Subcutaneous adipose tissue (tissue), 4 donors: Measurements from ENCODE around the gene NFIB. TPM values are rescaled to one million over a fixed set of nuclear protein-coding genes. Genes with fewer than 3 reads are reported as not detected.

Source experiments
- total RNA-seq, 4 donors: library from RNA; depleted of rRNA; stranded (reverse); fragments of >200 nt; gene quantifications; one replicate each; pipeline ENCODE4 v1.1.0, GENCODE V29; 2016
- TF ChIP-seq, protein P1 (sequence below): fragments of 450-650 bp; IDR thresholded peaks from one replicate; pipeline ENCODE4 v1.5.1; 2016; ENCODE audit warnings: low read depth, mild to moderate bottlenecking, control low read depth, antibody characterized with exemption, moderate library complexity

The NFIB gene
- total RNA-seq, 4 donors from 2014 or later = 79.2 to 215 (median 126) TPM

DNA sequence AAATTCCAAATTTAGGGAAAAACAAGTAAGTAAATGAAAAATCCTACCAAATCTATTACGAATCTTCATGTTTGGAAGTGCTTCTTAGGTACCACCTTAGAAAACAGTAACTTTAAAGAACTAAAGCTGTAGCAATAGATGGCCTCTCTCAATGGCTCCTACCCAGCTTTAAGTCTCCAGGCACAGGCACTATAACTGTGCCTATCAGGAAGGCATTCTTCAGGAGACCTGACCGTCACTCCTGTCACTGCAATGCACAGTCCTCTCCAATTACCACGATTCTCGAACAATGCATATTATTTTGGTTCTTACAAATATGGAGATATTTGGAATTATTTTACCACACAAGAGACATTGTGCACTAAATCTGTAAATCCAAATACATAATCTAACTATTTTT lies 12.9 kb downstream of the NFIB start:
- TF ChIP-seq, protein P1, sequence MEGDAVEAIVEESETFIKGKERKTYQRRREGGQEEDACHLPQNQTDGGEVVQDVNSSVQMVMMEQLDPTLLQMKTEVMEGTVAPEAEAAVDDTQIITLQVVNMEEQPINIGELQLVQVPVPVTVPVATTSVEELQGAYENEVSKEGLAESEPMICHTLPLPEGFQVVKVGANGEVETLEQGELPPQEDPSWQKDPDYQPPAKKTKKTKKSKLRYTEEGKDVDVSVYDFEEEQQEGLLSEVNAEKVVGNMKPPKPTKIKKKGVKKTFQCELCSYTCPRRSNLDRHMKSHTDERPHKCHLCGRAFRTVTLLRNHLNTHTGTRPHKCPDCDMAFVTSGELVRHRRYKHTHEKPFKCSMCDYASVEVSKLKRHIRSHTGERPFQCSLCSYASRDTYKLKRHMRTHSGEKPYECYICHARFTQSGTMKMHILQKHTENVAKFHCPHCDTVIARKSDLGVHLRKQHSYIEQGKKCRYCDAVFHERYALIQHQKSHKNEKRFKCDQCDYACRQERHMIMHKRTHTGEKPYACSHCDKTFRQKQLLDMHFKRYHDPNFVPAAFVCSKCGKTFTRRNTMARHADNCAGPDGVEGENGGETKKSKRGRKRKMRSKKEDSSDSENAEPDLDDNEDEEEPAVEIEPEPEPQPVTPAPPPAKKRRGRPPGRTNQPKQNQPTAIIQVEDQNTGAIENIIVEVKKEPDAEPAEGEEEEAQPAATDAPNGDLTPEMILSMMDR = no peak

DNA sequence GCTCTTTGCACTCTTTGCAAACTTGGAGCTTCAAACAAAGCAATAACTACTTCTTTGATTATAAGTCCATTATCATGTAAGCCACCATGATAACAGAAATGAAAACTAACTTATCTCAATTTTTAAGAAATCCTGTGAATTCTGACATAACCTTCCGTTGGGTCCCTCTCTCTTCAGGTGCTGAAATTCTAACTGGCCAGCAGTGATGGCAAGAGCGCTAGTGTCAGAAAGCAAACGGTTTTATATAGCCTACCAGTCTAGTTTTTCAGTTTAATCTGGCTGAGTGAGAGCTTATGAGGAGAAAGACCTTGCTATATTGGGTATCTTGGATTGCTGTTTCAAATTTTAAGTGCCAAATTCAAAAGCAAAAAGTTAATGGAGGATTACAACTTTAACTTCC lies 13.4 kb downstream of the NFIB start:
- TF ChIP-seq, protein P1 = no peak

DNA sequence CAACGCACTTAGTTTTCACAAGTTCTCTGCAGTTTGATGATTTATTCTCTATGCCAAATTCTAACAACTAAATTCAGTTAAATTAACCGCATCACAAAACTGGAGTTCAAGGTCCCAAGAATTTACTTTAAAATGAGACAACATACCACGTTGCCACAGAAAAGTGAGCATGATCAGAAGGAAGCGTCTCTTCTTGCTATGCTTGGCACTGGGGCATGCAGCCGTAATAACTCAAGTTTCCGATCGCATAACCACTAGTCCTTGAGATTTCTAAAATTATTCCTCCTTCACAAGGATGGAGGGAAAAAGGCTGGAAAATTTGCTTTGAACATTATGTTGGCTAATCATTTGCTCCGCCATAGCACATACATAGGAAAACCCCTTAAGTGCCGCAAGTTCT lies 13.9 kb downstream of the NFIB start:
- TF ChIP-seq, protein P1 = no peak

DNA sequence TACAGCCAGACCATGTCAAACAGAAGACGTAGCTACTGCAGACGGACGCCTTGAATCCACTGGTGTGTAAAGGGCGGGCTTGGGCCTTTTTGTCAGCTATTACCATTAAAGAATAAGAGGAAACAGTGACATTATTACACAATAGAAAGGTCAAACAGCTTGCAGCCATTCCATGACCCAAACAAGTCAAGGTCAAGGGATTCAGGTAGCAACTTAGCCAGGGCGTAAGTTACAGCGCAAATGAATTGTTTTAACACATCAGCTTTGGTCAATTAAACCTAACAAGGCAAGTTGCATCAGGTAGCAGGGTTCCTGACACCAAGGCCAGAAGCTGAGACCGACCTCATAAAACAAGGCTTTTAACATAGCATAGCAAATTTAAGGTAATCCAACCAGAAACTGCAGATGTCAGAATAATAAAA lies 15.3 kb downstream of the NFIB start:
- TF ChIP-seq, protein P1 = no peak

DNA sequence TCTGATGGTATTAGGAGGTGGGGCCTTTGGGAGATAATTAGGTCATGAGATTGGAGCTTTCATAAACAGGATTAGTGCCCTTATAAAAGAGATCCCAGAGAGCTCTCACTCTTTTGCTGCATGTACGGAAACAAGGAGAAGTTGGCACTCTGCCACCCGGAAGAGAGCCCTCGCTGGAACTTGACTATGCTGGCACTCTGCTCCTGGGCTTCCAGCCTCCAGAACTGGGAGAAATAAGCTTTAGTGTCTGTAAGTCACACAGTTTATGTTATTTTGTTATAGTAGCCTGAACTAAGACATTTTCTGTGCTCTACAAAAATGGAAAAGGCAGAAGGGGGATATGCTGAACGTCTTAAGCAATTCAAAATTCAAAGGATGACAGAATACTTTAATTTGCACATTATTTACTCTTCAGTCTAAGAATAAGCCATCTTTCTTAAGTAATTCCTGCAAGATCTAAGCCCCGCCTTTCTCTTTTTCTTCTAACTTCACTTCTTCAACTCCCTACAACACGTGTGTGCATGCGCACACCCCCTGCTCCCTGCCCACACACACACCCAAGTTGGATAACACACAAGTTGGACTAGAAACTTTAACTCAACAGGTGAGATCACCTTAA lies 17.3 kb downstream of the NFIB start:
- TF ChIP-seq, protein P1 = no peak

DNA sequence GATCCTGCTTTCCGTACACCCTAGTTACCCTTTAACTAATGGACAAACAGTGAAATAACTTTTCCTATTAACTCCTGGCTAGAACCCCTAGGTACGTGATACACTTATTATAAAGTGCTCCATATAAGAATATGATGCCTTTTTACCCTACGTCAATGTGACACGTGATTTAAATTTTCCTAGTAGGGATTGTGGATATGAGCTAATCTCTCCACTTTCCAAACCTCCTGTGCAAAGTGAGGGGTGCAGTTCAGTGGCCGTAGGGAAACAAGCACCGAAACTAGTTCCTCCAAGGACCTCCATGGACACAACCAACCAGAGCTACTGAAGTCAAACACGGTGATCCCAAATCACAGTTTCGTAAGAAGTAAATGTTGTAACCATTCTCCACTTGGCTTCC lies 19.3 kb downstream of the NFIB start:
- TF ChIP-seq, protein P1 = no peak

GRCh38 chr9:14293801-14294200 lies 20.1 kb downstream of the NFIB start:
- TF ChIP-seq, protein P1 = no peak
